Measurements from ENCODE around the gene MYO15A. TPM values are rescaled to one million over a fixed set of nuclear protein-coding genes. Genes with fewer than 3 reads are reported as not detected.

Gene MYO15A
- total RNA-seq, 1 experiment from 2014 or later: 0.26 TPM

- Histone ChIP-seq H2AFZ (ENCODE audit: low read length) (no peak overlapping the region), H3K9me3 (ENCODE audit: low read length) (no peaks in the 10 kb centered on the region), H4K20me1 (ENCODE audit: low read length) (no peaks in the 10 kb centered on the region), H3K4me3 (ENCODE audit: low read length) (no peak overlapping the region), H3K9ac (ENCODE audit: low read length) (no peak overlapping the region), H3K79me2 (ENCODE audit: low read length) (no peaks in the 10 kb centered on the region), H3K4me2 (ENCODE audit: low read length) (no peak overlapping the region), H3K27ac (ENCODE audit: low read length) (no peak overlapping the region), H3K9me2 (replicated peaks; ENCODE audit: low read length) (no peaks in the 10 kb centered on the region), H3K36me3 (ENCODE audit: low read depth, low read length) (peaks cover 5% of the 10 kb centered on the region; the same call in 1 of the 2 replicates), H3K27me3 (ENCODE audit: low read length) (no peaks in the 10 kb centered on the region), H3F3A (ENCODE audit: low read length, unreplicated experiment) (no peaks in the 10 kb centered on the region), H3K4me1 (ENCODE audit: insufficient read depth, low read length) (no peaks in the 10 kb centered on the region)
- no TSS peak for BruUV-seq (replicated peaks)
- intact Hi-C loops (cut with micrococcal nuclease): no loop called here
- no peak for TF ChIP-seq EZH2phosphoT487 (IDR thresholded peaks at IDR 0.05; ENCODE audit: borderline replicate concordance, low read length)
- TF ChIP-seq EZH2 (IDR thresholded peaks at IDR 0.05; ENCODE audit: low read length, unreplicated experiment): no peak
- ATAC-seq (no peak), DNase-seq (no peak)
- ChIA-PET POLR2A (ENCODE audit: unreplicated experiment) (interaction anchor here (0.9 kb wide), 1 partner anchor 1076 kb away, joined by 3 read pairs; no protein-coding TSS in a partner anchor), CTCF (no interaction called here)
Observed at GRCh38 chr17:18110636-18111145, 2.1 kb downstream of the MYO15A start.

GRCh38 chr17:18111330-18111971 is 2.9 kb downstream of the MYO15A start:
- intact Hi-C loops (cut with micrococcal nuclease): no loop called here
- no peaks in the 10 kb centered on the region for H3K27me3 ChIP-seq (ENCODE audit: low read length)
- ATAC-seq: no peak
- no peak overlapping the region for H3K4me2 ChIP-seq (ENCODE audit: low read length)
- ChIA-PET CTCF (interaction anchor here (0.5 kb wide), 1 partner anchor 21 kb away, joined by 7 read pairs; no protein-coding TSS in a partner anchor), POLR2A (ENCODE audit: unreplicated experiment) (interaction anchor here (0.9 kb wide), 1 partner anchor 1076 kb away, joined by 3 read pairs; no protein-coding TSS in a partner anchor)
- H3K9me3 ChIP-seq (ENCODE audit: low read length): no peaks in the 10 kb centered on the region
- no TSS peak for BruUV-seq (replicated peaks)
- no peaks in the 10 kb centered on the region for H4K20me1 ChIP-seq (ENCODE audit: low read length)
- H3K27ac ChIP-seq (ENCODE audit: low read length): no peak overlapping the region
- H3K9ac ChIP-seq (ENCODE audit: low read length): no peak overlapping the region
- no peak overlapping the region for H3K4me3 ChIP-seq (ENCODE audit: low read length)
- H3F3A ChIP-seq (ENCODE audit: low read length, unreplicated experiment): no peaks in the 10 kb centered on the region
- H3K79me2 ChIP-seq (ENCODE audit: low read length): no peaks in the 10 kb centered on the region
- DNase-seq: no peak
- H2AFZ ChIP-seq (ENCODE audit: low read length): no peak overlapping the region
- no peak for TF ChIP-seq EZH2 (IDR thresholded peaks at IDR 0.05; ENCODE audit: low read length, unreplicated experiment)
- TF ChIP-seq CTCF (conservative IDR thresholded peaks at IDR 0.05; ENCODE audit: low read depth, low read length): no peak
- no peak for TF ChIP-seq EZH2phosphoT487 (IDR thresholded peaks at IDR 0.05; ENCODE audit: borderline replicate concordance, low read length)
- peaks cover 5% of the 10 kb centered on the region; the same call in 1 of the 2 replicates for H3K36me3 ChIP-seq (ENCODE audit: low read depth, low read length)
- H3K4me1 ChIP-seq (ENCODE audit: insufficient read depth, low read length): no peaks in the 10 kb centered on the region
- H3K9me2 ChIP-seq (replicated peaks; ENCODE audit: low read length): no peaks in the 10 kb centered on the region

- H3K27me3 ChIP-seq (ENCODE audit: low read length): no peaks in the 10 kb centered on the region
- H3K4me2 ChIP-seq (ENCODE audit: low read length): no peak overlapping the region
- no peaks in the 10 kb centered on the region for H3K9me3 ChIP-seq (ENCODE audit: low read length)
- H3K9me2 ChIP-seq (replicated peaks; ENCODE audit: low read length): no peaks in the 10 kb centered on the region
- ATAC-seq: no peak
- intact Hi-C loops (cut with micrococcal nuclease): no loop called here
- CTCF ChIA-PET: no interaction called here
- no peak overlapping the region for H3K4me3 ChIP-seq (ENCODE audit: low read length)
- H3K27ac ChIP-seq (ENCODE audit: low read length): no peak overlapping the region
- H2AFZ ChIP-seq (ENCODE audit: low read length): no peak overlapping the region
- no peaks in the 10 kb centered on the region for H3F3A ChIP-seq (ENCODE audit: low read length, unreplicated experiment)
- BruUV-seq (replicated peaks): no TSS peak
- no peaks in the 10 kb centered on the region for H3K79me2 ChIP-seq (ENCODE audit: low read length)
- H3K4me1 ChIP-seq (ENCODE audit: insufficient read depth, low read length): no peaks in the 10 kb centered on the region
- no peaks in the 10 kb centered on the region for H3K36me3 ChIP-seq (ENCODE audit: low read depth, low read length)
- TF ChIP-seq EZH2 (IDR thresholded peaks at IDR 0.05; ENCODE audit: low read length, unreplicated experiment) (no peak), EZH2phosphoT487 (IDR thresholded peaks at IDR 0.05; ENCODE audit: borderline replicate concordance, low read length) (no peak), CTCF (conservative IDR thresholded peaks at IDR 0.05; ENCODE audit: low read depth, low read length) (no peak)
- POLR2A ChIA-PET (ENCODE audit: unreplicated experiment): no interaction called here
- no peak for DNase-seq
- H4K20me1 ChIP-seq (ENCODE audit: low read length): no peaks in the 10 kb centered on the region
- no peak overlapping the region for H3K9ac ChIP-seq (ENCODE audit: low read length)
Observed at GRCh38 chr17:18115517-18115916, 7.0 kb downstream of the MYO15A start.

Measured in PC-3 (cell line).